ENCODE measurements around the gene APPBP2. TPM values are rescaled to one million over a fixed set of nuclear protein-coding genes. Genes with fewer than 3 reads are reported as not detected.
A peak's percentile ranks its signal among the peaks of the same experiment; 100 is the strongest.
"Not testable (repeated sequence)": the region's sequence is repeated elsewhere in the genome, so short reads cannot be mapped to it uniquely, and the experiment has no call there.

The APPBP2 gene
- total RNA-seq, 1 experiment from 2014 or later = 44.9 TPM

DNA sequence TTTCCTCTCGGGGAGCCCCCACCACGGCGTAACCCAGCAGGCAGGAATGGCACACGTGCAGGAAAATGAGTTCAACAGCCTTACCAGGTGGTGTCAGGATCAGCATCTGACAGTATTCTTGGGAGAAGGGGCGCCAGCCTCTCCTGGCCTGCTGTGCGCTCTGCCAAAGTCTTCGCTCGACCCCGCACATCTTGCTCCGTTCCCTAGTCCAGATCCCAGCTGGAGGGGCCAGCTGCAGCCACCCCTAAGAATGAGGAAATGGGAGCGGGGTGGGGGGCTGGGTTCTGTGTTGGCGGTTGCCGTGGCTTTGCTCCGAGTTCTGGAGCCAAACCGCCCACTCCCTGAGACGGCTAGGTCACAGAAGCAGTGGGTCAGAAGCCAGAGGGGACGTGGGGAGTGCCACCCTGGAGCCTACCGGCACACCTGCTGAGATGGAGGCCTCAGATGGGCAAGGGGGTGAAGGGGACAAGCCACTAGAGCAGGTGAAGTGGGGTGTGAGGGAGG lies 103.8 kb downstream of the APPBP2 start, which contains the start of gene CHCT1:
Gene CHCT1 (plus strand): TSS at position 328 of the 504 bp plus-strand sequence. CDS start 104 bp downstream, at position 432.
- Histone ChIP-seq H3K36me3 (ENCODE audit: insufficient read depth, low read length, poor library complexity, severe bottlenecking) (no peaks in the 10 kb centered on the region), H3K9me3 (ENCODE audit: low read depth, low read length, poor library complexity, severe bottlenecking) (no peaks in the 10 kb centered on the region), H3K4me3 (ENCODE audit: low read depth, low read length, poor library complexity, severe bottlenecking) (peak within 1 kb of the TSS; percentile 54), H3K4me1 (ENCODE audit: insufficient read depth, low read length, poor library complexity, severe bottlenecking) (no peaks in the 10 kb centered on the region), H3K27me3 (replicated peaks; ENCODE audit: insufficient read depth, low read depth, low read length, poor library complexity) (no peaks in the 10 kb centered on the region), H3K27ac (ENCODE audit: low read depth, low read length, poor library complexity, severe bottlenecking) (peak within 1 kb of the TSS; percentile 73)
- no peak for TF ChIP-seq EZH2 (IDR thresholded peaks at IDR 0.05; ENCODE audit: borderline replicate concordance, low read depth, low read length, poor library complexity, severe bottlenecking)
- TF ChIP-seq, protein P1, sequence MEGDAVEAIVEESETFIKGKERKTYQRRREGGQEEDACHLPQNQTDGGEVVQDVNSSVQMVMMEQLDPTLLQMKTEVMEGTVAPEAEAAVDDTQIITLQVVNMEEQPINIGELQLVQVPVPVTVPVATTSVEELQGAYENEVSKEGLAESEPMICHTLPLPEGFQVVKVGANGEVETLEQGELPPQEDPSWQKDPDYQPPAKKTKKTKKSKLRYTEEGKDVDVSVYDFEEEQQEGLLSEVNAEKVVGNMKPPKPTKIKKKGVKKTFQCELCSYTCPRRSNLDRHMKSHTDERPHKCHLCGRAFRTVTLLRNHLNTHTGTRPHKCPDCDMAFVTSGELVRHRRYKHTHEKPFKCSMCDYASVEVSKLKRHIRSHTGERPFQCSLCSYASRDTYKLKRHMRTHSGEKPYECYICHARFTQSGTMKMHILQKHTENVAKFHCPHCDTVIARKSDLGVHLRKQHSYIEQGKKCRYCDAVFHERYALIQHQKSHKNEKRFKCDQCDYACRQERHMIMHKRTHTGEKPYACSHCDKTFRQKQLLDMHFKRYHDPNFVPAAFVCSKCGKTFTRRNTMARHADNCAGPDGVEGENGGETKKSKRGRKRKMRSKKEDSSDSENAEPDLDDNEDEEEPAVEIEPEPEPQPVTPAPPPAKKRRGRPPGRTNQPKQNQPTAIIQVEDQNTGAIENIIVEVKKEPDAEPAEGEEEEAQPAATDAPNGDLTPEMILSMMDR (conservative IDR thresholded peaks at IDR 0.05; ENCODE audit: low read depth, low read length) = no peak
- POLR2A ChIA-PET (ENCODE audit: low non-redundant PET) = no interaction called here
- CTCF ChIA-PET = interaction anchor here (0.6 kb wide), 1 partner anchor 55 kb away, joined by 3 read pairs; no protein-coding TSS in a partner anchor
- intact Hi-C loops (cut with micrococcal nuclease; ENCODE audit: unreplicated experiment) = loop anchor here (5.0 kb wide), 1 partner anchor 220 kb away; no protein-coding TSS in a partner anchor
- no TSS peak for BruUV-seq (replicated peaks)
- no peak for DNase-seq (ENCODE audit: low spot score)

GRCh38 chr17:60421273-60422161 lies 104.5 kb downstream of the APPBP2 start:
- BruUV-seq (replicated peaks) = no TSS peak
- no peaks in the 10 kb centered on the region for H3K4me1 ChIP-seq (ENCODE audit: insufficient read depth, low read length, poor library complexity, severe bottlenecking)
- H3K9me3 ChIP-seq (ENCODE audit: low read depth, low read length, poor library complexity, severe bottlenecking) = no peaks in the 10 kb centered on the region
- intact Hi-C loops (cut with micrococcal nuclease; ENCODE audit: unreplicated experiment) = loop anchor here (2.0 to 5.0 kb wide), 2 partner anchors 191 to 221 kb away; no protein-coding TSS in a partner anchor
- TF ChIP-seq, protein P1 (conservative IDR thresholded peaks at IDR 0.05; ENCODE audit: low read depth, low read length) = peak; percentile 99
- TF ChIP-seq EZH2 (IDR thresholded peaks at IDR 0.05; ENCODE audit: borderline replicate concordance, low read depth, low read length, poor library complexity, severe bottlenecking) = no peak
- ChIA-PET CTCF (interaction anchor here (0.6 to 1.4 kb wide), 5 partner anchors 55 to 1072 kb away, joined by 3 to 8 read pairs (median 5); no protein-coding TSS in a partner anchor), POLR2A (ENCODE audit: low non-redundant PET) (no interaction called here)
- no peaks in the 10 kb centered on the region for H3K36me3 ChIP-seq (ENCODE audit: insufficient read depth, low read length, poor library complexity, severe bottlenecking)
- DNase-seq (ENCODE audit: low spot score) = peak; percentile 90
- H3K27me3 ChIP-seq (replicated peaks; ENCODE audit: insufficient read depth, low read depth, low read length, poor library complexity) = no peaks in the 10 kb centered on the region
- peak overlapping the region; percentile 73 for H3K27ac ChIP-seq (ENCODE audit: low read depth, low read length, poor library complexity, severe bottlenecking)
- peak overlapping the region; percentile 54 for H3K4me3 ChIP-seq (ENCODE audit: low read depth, low read length, poor library complexity, severe bottlenecking)

GRCh38 chr17:60419875-60420274 lies 106.2 kb downstream of the APPBP2 start:
- BruUV-seq (replicated peaks); DNase-seq (ENCODE audit: low spot score); H3K4me3 ChIP-seq (ENCODE audit: low read depth, low read length, poor library complexity, severe bottlenecking); H3K4me1 ChIP-seq (ENCODE audit: insufficient read depth, low read length, poor library complexity, severe bottlenecking); H3K36me3 ChIP-seq (ENCODE audit: insufficient read depth, low read length, poor library complexity, severe bottlenecking); H3K27ac ChIP-seq (ENCODE audit: low read depth, low read length, poor library complexity, severe bottlenecking); H3K27me3 ChIP-seq (replicated peaks; ENCODE audit: insufficient read depth, low read depth, low read length, poor library complexity); POLR2A ChIA-PET (ENCODE audit: low non-redundant PET); H3K9me3 ChIP-seq (ENCODE audit: low read depth, low read length, poor library complexity, severe bottlenecking): not testable (repeated sequence)
- CTCF ChIA-PET = interaction anchor here (1.4 kb wide), 1 partner anchor 188 kb away, joined by 7 read pairs; no protein-coding TSS in a partner anchor
- intact Hi-C loops (cut with micrococcal nuclease; ENCODE audit: unreplicated experiment) = loop anchor here (2.0 to 5.0 kb wide), 2 partner anchors 189 to 222 kb away; no protein-coding TSS in a partner anchor

DNA sequence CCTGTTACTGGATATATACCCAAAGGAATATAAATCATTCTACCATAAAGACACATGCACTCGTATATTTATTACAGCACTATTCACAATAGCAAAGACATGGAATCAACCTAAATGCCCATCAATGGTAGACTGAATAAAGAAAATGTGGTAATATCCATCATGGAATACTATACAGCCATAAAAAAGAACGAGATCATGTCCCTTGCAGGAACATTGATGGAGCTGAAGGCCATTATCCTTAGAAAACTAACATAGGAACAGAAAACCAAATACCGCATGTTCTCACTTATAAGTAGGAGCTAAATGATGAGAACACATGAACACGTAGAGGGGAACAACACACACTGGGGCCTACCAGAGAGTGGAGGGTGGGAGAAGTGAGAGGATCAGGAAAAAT lies 107.0 kb downstream of the APPBP2 start:
- H3K4me1 ChIP-seq (ENCODE audit: insufficient read depth, low read length, poor library complexity, severe bottlenecking); intact Hi-C loops (cut with micrococcal nuclease; ENCODE audit: unreplicated experiment); H3K4me3 ChIP-seq (ENCODE audit: low read depth, low read length, poor library complexity, severe bottlenecking); H3K36me3 ChIP-seq (ENCODE audit: insufficient read depth, low read length, poor library complexity, severe bottlenecking); BruUV-seq (replicated peaks); H3K9me3 ChIP-seq (ENCODE audit: low read depth, low read length, poor library complexity, severe bottlenecking); POLR2A ChIA-PET (ENCODE audit: low non-redundant PET); CTCF ChIA-PET; DNase-seq (ENCODE audit: low spot score); H3K27me3 ChIP-seq (replicated peaks; ENCODE audit: insufficient read depth, low read depth, low read length, poor library complexity); H3K27ac ChIP-seq (ENCODE audit: low read depth, low read length, poor library complexity, severe bottlenecking): not testable (repeated sequence)
